Hippocampal formation (tissue), 2 donors: ENCODE results near the gene LSM10.
A peak's percentile ranks its signal among the peaks of the same experiment; 100 is the strongest.

Source experiments
- DNase-seq, 2 donors: peaks; one replicate each; lab custom pipeline; 2025; lab: John Stamatoyannopoulos, UW

LSM10 gene

DNA sequence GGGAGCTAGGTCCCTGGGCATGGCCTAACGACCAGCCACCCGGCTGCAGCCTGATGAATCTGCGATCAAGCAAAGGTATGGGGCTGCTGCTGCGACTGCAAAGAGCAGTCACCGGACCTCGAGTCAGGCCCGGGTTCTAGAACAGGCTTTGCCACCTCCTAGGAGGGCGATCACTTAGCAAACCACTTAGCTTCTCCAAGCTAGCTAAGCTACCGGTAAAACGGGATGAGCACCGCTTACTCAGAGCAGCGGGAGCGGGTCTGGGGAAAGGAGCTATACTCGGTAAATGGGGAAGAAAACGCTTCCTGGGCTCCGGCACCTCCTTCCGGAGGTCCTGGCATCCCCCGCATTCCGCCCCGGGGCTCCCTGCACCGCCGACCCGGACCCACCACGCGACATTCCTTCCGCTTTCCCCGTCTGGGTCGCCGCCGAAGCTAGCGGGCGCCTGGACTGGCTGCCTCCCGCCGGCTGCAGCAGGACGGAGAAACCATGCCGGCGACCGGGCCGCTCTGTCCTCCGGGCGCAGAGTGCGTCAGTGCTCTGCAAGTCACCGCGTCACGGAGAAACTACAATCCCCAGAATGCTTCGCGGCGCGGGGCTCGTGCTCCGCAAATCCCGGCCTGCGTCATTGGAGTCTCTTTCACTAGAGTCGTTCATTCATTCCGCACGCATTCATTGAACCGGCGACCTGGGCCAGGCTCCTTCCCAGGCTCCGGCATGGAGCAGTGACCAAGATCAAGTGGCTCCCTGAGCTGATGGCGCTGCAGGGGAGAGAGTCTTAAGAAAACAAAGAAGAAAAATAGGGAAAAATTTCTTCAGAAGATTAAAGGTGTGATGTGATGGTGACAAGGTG is at the start of gene LSM10:
Gene LSM10 (minus strand): TSS at position 531 of the 853 bp plus-strand sequence. CDS start 3,779 bp downstream, outside the sequence.
- peak; percentile 87 to 91 for DNase-seq

GRCh38 chr1:36447450-36447849 is 49.7 kb upstream of the LSM10 start:
- DNase-seq, result no peak

GRCh38 chr1:36446746-36447145 is 49.0 kb upstream of the LSM10 start:
- DNase-seq, result no peak

DNA sequence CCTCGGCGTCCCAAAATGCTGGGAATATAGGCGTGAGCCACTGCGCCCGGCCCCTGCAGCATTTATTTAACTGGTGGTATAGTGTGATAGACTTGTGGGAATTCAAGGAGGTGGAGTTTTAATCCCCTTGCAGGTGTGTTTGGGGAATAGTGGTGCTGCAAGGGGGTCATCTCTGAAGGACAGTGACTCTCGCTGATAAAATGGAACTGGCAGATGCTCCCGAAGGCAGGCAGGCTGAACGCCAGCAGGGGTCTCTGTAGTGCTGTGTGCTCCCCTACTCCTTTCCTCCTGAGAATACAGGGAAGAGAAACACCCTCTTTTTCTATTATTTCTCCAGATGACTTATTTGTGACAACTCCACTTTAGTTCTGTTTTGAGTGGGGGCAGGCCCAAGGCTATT is 48.6 kb upstream of the LSM10 start:
- DNase-seq, result no peak

GRCh38 chr1:36443297-36443696 is 45.6 kb upstream of the LSM10 start:
- DNase-seq, result no peak

DNA sequence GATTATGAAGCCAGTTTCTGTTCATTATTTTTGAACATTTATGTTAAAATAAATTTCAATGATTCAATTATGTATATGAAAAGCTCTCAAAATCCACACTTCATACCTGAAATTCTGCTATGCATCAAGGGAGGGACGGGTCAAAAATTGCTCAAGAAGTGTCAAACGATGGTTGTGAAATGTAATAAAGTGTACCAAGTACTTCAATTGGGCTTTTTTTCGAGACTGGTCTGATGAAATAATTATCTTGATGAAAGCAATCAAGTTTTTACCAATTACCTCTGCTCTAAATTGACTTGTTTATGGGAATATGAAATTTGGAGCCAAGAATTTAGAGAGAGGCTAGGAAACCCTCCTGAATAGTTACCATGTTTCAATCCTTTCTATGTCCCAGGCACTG is 44.6 kb upstream of the LSM10 start:
- DNase-seq, result no peak

DNA sequence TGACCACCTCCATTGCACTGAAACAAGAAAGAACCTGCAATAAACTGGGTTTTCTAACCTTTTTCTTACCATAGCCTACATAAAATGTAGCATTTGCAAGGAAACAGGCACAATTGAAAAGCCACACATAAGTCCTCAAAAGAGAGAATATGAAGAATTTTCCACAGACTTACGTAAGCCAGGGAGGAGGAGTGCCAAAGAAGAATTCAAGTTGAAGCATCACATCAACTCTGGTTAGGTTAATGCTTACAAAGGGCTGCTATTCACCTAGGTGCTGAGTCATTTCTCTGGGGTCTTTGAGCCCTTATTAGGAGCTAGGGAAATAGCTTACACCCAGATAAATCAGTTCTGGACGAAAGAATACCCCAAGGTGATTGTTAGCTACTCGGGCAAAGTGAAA is 42.9 kb upstream of the LSM10 start:
- no peak for DNase-seq

GRCh38 chr1:36440044-36440443 is 42.3 kb upstream of the LSM10 start:
- no peak for DNase-seq

- no peak for DNase-seq
Measured at GRCh38 chr1:36438715-36439114, 41.0 kb upstream of the LSM10 start.

- no peak for DNase-seq
Measured at GRCh38 chr1:36436821-36437220, 39.1 kb upstream of the LSM10 start.

DNA sequence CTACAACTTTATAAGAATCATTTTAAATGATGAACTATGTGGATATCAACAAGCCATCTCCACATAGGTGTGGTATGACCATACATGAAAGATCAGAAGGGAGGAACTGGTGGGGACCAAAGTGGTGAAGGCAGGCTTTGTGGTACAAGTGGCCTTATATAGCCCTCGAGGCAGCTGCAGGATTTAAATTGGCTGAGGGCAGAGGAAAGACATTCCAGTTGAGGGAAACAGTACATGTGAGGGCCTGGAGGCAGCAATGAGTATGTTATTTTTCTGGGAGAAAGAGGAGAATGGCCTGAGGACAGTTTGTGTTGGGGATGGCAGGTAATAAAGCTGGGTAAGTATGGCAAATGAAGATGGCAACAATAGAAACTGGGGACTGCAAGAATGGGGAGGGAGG is 35.4 kb upstream of the LSM10 start:
- DNase-seq, result no peak

GRCh38 chr1:36432616-36433015 is 34.9 kb upstream of the LSM10 start:
- DNase-seq, result no peak

- DNase-seq, result no peak
Measured at GRCh38 chr1:36425791-36426190, 28.1 kb upstream of the LSM10 start.

DNA sequence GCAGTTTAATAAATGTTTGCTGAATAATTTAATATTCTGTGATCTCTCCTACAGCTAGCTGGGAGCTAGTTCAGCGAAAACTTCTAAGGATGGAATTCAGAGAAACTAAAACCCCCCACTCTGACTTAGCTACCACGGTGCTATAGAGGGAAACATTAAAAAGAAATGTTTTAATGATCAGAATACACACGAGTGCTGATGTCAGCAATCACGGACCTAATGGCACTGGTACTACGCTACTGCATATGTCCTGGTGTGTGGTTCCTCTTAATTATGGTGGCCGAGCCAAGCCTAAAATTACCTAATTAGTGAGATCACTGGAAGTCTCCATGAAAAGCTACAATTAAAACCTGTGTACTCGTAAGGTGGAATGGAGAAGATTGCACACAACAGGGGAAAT is 23.9 kb upstream of the LSM10 start:
- no peak for DNase-seq

DNA sequence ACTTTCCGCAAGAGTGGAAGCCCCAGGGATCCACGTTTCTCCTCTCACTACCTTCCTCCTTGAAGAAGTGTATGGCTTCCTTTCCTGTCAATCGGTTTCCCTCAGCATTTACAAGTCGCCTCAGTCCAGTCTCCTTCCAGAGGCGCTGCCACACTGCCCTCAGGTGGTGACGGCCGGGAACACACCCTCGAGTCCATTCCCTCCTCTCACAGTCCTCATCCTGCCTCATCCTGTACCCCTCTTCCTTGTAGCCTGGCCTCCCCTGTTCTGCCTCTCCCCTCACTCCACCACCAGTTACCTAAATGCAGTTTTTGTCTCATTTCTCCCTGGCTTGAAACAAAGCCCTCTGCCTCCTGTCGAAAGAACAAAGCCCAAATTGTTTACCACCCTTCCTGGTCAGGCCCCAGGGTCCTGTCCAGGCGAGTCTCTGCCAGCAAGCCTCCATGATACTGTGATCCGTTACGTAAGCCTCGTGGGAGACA is 23.2 kb upstream of the LSM10 start:
- DNase-seq, result peak; percentile 72 to 76

DNA sequence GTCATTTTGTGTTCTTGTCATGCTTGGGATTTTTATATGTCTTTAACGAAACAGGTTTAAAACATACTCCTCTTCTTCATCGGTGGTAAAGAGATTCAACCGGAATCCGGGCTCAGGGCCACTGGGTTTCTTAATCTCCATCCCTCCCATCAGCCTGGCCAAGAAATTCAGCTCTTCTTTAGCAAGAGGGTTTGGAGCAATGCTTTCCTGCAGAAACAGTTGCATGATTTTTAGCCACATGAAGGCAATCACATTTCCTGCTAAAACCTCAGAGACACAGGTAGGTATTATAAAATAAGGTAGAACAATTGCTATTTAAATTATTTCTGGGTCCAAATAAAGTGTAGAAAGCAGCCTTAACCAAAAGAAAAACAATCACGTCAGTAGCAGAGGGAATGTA is 22.7 kb upstream of the LSM10 start:
- DNase-seq, result no peak

GRCh38 chr1:36419569-36419968 is 21.9 kb upstream of the LSM10 start:
- no peak for DNase-seq

GRCh38 chr1:36419140-36419539 is 21.4 kb upstream of the LSM10 start:
- DNase-seq, result no peak

DNA sequence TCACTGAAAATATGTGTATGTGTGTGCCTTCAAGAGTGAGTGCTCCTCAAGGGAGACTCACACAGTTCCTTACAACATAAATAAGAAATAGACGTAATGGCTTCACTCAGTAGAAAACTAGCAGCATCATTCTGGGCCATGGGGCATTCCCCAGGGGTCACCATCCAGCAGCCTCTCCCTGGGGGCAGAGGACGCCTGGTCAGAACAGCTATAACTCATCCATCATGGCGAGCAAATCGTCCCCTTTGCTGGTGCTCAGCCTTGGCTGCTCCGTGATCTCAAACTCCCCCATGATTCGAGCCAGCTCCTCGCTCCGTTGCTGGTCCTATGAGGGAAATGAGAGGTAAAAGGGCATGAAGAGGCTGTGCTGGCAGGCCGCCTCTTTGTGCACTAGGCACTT is 20.2 kb upstream of the LSM10 start:
- no peak for DNase-seq

DNA sequence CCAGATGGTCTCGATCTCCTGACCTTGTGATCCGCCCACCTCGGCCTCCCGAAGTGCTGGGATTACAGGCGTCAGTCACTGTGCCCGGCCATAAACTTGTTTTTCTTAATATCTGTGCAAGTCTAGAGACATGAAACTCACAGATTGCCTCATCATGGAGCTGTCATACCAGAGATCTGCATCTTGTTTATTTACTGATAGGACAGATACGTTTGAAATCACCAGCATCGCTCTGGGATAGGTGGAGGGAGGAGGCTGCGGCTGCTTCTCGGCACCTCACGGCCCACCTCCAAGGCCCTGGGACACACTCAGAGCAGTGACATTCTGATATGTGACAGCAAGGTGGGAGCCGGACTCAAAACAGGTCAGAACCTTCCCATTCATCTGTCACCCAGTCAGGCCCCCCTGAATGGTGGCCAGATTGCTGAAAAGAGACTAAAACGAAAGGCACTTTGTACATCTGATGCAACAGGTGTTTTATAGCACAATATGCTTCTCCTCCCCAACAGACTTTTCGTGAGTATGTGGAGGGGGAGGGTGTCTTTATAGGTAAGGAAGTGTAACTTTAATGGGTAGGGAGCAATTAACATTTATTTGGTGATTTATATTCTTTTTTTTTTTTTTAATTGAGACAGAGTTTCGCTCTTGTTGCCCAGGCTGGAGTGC is 18.1 kb upstream of the LSM10 start:
- DNase-seq, result no peak

DNA sequence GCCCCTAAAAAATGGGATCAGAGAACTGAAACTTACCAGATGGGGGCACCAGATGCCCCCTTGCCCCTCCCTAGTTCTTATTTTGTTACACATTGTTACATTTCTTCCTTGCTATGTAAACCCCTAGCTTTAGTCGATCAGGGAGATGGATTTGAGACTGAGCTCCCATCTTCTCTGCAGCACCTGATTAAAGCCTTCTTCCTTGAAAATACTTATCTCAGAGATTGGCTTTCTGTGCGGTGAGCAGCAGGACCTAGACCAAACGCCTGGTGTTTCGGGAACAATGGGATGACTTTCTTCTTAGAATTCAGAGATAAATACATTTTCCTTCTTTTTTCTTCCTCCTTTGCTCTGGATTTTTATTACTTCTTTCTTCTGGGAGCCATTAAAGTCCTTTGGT is 16.7 kb upstream of the LSM10 start:
- no peak for DNase-seq

- no peak for DNase-seq
Measured at GRCh38 chr1:36411674-36412648, 14.3 kb upstream of the LSM10 start.
